ENCODE measurements around the gene ACIN1. TPM values are rescaled to one million over a fixed set of nuclear protein-coding genes. Genes with fewer than 3 reads are reported as not detected.

Gene ACIN1
- total RNA-seq, 1 experiment from 2014 or later: 171 TPM

GRCh38 chr14:23047034-23047634 lies 47.8 kb downstream of the ACIN1 start:
- no peak overlapping the region for H2AFZ ChIP-seq
- no peaks in the 10 kb centered on the region for H3K4me1 ChIP-seq (replicated peaks; ENCODE audit: insufficient read depth)
- no peak overlapping the region for H3K27ac ChIP-seq
- no peaks in the 10 kb centered on the region for H4K20me1 ChIP-seq (ENCODE audit: insufficient read depth)
- H3K4me3 ChIP-seq: no peak overlapping the region
- TF ChIP-seq EZH2 (IDR thresholded peaks at IDR 0.05; ENCODE audit: low read depth): no peak
- TF ChIP-seq CTCF (conservative IDR thresholded peaks at IDR 0.05): no peak
- no peaks in the 10 kb centered on the region for H3K9me3 ChIP-seq (ENCODE audit: insufficient read depth, low read depth)
- BruUV-seq (replicated peaks): no TSS peak
- no peak overlapping the region for H3K4me2 ChIP-seq
- ChIA-PET POLR2A (ENCODE audit: unreplicated experiment) (interaction anchor here (0.6 kb wide), 1 partner anchor 224 kb away, joined by 5 read pairs; no protein-coding TSS in a partner anchor), CTCF (no interaction called here)
- no peaks in the 10 kb centered on the region for H3K9me2 ChIP-seq (ENCODE audit: insufficient read depth)
- no peaks in the 10 kb centered on the region for H3K79me2 ChIP-seq (ENCODE audit: low read depth)
- intact Hi-C loops (cut with micrococcal nuclease; ENCODE audit: unreplicated experiment): no loop called here
- H3F3A ChIP-seq (ENCODE audit: insufficient read depth, low read depth): no peaks in the 10 kb centered on the region
- no peaks in the 10 kb centered on the region for H3K36me3 ChIP-seq (ENCODE audit: low read depth)
- no peak for DNase-seq
- H3K27me3 ChIP-seq (ENCODE audit: insufficient read depth, low read depth): no peaks in the 10 kb centered on the region

- Histone ChIP-seq H3K79me2 (ENCODE audit: low read depth) (no peaks in the 10 kb centered on the region), H3K9me2 (ENCODE audit: insufficient read depth) (no peaks in the 10 kb centered on the region), H2AFZ (no peak overlapping the region), H4K20me1 (ENCODE audit: insufficient read depth) (no peaks in the 10 kb centered on the region), H3F3A (ENCODE audit: insufficient read depth, low read depth) (no peaks in the 10 kb centered on the region), H3K4me1 (replicated peaks; ENCODE audit: insufficient read depth) (no peaks in the 10 kb centered on the region), H3K27ac (no peak overlapping the region), H3K4me3 (no peak overlapping the region), H3K36me3 (ENCODE audit: low read depth) (no peaks in the 10 kb centered on the region), H3K4me2 (no peak overlapping the region), H3K9me3 (ENCODE audit: insufficient read depth, low read depth) (no peaks in the 10 kb centered on the region), H3K27me3 (ENCODE audit: insufficient read depth, low read depth) (no peaks in the 10 kb centered on the region)
- POLR2A ChIA-PET (ENCODE audit: unreplicated experiment): no interaction called here
- CTCF ChIA-PET: no interaction called here
- no peak for TF ChIP-seq EZH2 (IDR thresholded peaks at IDR 0.05; ENCODE audit: low read depth)
- no peak for TF ChIP-seq CTCF (conservative IDR thresholded peaks at IDR 0.05)
- intact Hi-C loops (cut with micrococcal nuclease; ENCODE audit: unreplicated experiment): no loop called here
- no TSS peak for BruUV-seq (replicated peaks)
- DNase-seq: no peak
Measured at GRCh38 chr14:23045419-23046357, 49.2 kb downstream of the ACIN1 start.

- ChIA-PET POLR2A (ENCODE audit: unreplicated experiment) (no interaction called here), CTCF (no interaction called here)
- no peak overlapping the region for H3K4me2 ChIP-seq
- H3K4me3 ChIP-seq: no peak overlapping the region
- H3K9me3 ChIP-seq (ENCODE audit: insufficient read depth, low read depth): no peaks in the 10 kb centered on the region
- H3K4me1 ChIP-seq (replicated peaks; ENCODE audit: insufficient read depth): no peaks in the 10 kb centered on the region
- H3K79me2 ChIP-seq (ENCODE audit: low read depth): no peaks in the 10 kb centered on the region
- TF ChIP-seq CTCF (conservative IDR thresholded peaks at IDR 0.05) (no peak), EZH2 (IDR thresholded peaks at IDR 0.05; ENCODE audit: low read depth) (no peak)
- no peak for DNase-seq
- H3K27ac ChIP-seq: no peak overlapping the region
- H3K9me2 ChIP-seq (ENCODE audit: insufficient read depth): no peaks in the 10 kb centered on the region
- H3F3A ChIP-seq (ENCODE audit: insufficient read depth, low read depth): no peaks in the 10 kb centered on the region
- H3K27me3 ChIP-seq (ENCODE audit: insufficient read depth, low read depth): no peaks in the 10 kb centered on the region
- intact Hi-C loops (cut with micrococcal nuclease; ENCODE audit: unreplicated experiment): no loop called here
- H2AFZ ChIP-seq: no peak overlapping the region
- BruUV-seq (replicated peaks): no TSS peak
- no peaks in the 10 kb centered on the region for H4K20me1 ChIP-seq (ENCODE audit: insufficient read depth)
- no peaks in the 10 kb centered on the region for H3K36me3 ChIP-seq (ENCODE audit: low read depth)
Measured at GRCh38 chr14:23044840-23045239, 50.1 kb downstream of the ACIN1 start.
